H9 (cell line): ENCODE measurements around the gene ABCB1. TPM values are rescaled to one million over a fixed set of nuclear protein-coding genes. Genes with fewer than 3 reads are reported as not detected.
A peak's percentile ranks its signal among the peaks of the same experiment; 100 is the strongest.

Experiments used
- DNase-seq: peaks from one replicate; pipeline ENCODE4 v3.0.0-alpha.2; 2017
- H2AFZ ChIP-seq: one replicate; pipeline ENCODE4 v1.6.1; 2013; ENCODE audit warnings: mild to moderate bottlenecking, low read length, control low read depth, moderate library complexity
- H2AK5ac ChIP-seq: 2 replicates; pipeline ENCODE4 v1.6.1; 2013; ENCODE audit warnings: low read length, control low read depth, mixed read lengths; ENCODE audit not compliant: insufficient read length
- H2BK120ac ChIP-seq: one replicate; pipeline ENCODE4 v1.6.1; 2013; ENCODE audit warnings: low read depth, mild to moderate bottlenecking, low read length, control low read depth, inconsistent platforms; ENCODE audit not compliant: poor library complexity, severe bottlenecking
- H2BK12ac ChIP-seq: 2 replicates; pipeline ENCODE4 v1.6.1; 2013; ENCODE audit warnings: low read length, control low read depth, mixed read lengths, low read depth; ENCODE audit not compliant: insufficient read length
- H2BK15ac ChIP-seq: 2 replicates; pipeline ENCODE4 v1.6.1; 2013; ENCODE audit warnings: low read depth, low read length, control low read depth
- H2BK20ac ChIP-seq: one replicate; pipeline ENCODE4 v1.6.1; 2013; ENCODE audit warnings: low read depth, mild to moderate bottlenecking, low read length, control low read depth, inconsistent platforms; ENCODE audit not compliant: poor library complexity, severe bottlenecking
- H2BK5ac ChIP-seq: 2 replicates; pipeline ENCODE4 v1.6.1; 2013; ENCODE audit warnings: low read length, control low read depth, mixed read lengths; ENCODE audit not compliant: insufficient read length
- H3K14ac ChIP-seq: 2 replicates; pipeline ENCODE4 v1.6.1; 2013; ENCODE audit warnings: low read length, control low read depth; ENCODE audit not compliant: insufficient read depth
- H3K18ac ChIP-seq: 2 replicates; pipeline ENCODE4 v1.6.1; 2013; ENCODE audit warnings: low read depth, mild to moderate bottlenecking, mixed read lengths, low read length, control low read depth; ENCODE audit not compliant: insufficient read length
- H3K23ac ChIP-seq: 2 replicates; pipeline ENCODE4 v1.6.1; 2013; ENCODE audit warnings: low read length, control low read depth, mixed read lengths, low read depth; ENCODE audit not compliant: insufficient read length
- H3K23me2 ChIP-seq: 2 replicates; pipeline ENCODE4 v1.6.1; 2013; ENCODE audit warnings: low read depth, mild to moderate bottlenecking, mixed read lengths, low read length, control low read depth; ENCODE audit not compliant: insufficient read length, poor library complexity, severe bottlenecking
- H3K27ac ChIP-seq: 2 replicates; pipeline ENCODE4 v1.5.1; 2013; ENCODE audit warnings: low read length, control low read depth, mixed read lengths, low read depth; ENCODE audit not compliant: insufficient read length
- H3K27me3 ChIP-seq: 2 replicates; pipeline ENCODE4 v1.6.1; 2013; ENCODE audit warnings: low read length, control low read depth, inconsistent platforms; ENCODE audit not compliant: insufficient read depth
- H3K4ac ChIP-seq: 2 replicates; pipeline ENCODE4 v1.6.1; 2013; ENCODE audit warnings: low read depth, mild to moderate bottlenecking, control low read depth, inconsistent platforms, low read length, moderate library complexity
- H3K4me1 ChIP-seq: 2 replicates; pipeline ENCODE4 v1.6.1; 2013; ENCODE audit warnings: low read length, control low read depth, inconsistent platforms; ENCODE audit not compliant: insufficient read depth
- H3K4me2 ChIP-seq: 2 replicates; pipeline ENCODE4 v1.6.1; 2013; ENCODE audit warnings: low read length, control low read depth, mixed read lengths; ENCODE audit not compliant: insufficient read length, insufficient read depth
- H3K56ac ChIP-seq: 2 replicates; pipeline ENCODE4 v1.6.1; 2013; ENCODE audit warnings: low read depth, mild to moderate bottlenecking, mixed read lengths, low read length, control low read depth; ENCODE audit not compliant: insufficient read length
- H3K79me1 ChIP-seq: 2 replicates; pipeline ENCODE4 v1.6.1; 2013; ENCODE audit warnings: low read depth, mild to moderate bottlenecking, moderate library complexity, low read length, control low read depth, inconsistent platforms; ENCODE audit not compliant: insufficient read depth, poor library complexity, severe bottlenecking
- H3K79me2 ChIP-seq: 2 replicates; pipeline ENCODE4 v1.6.1; 2013; ENCODE audit warnings: low read length, control low read depth, inconsistent platforms; ENCODE audit not compliant: insufficient read depth
- H3K9ac ChIP-seq: 2 replicates; pipeline ENCODE4 v1.6.1; 2013; ENCODE audit warnings: low read length, control low read depth, mixed read lengths; ENCODE audit not compliant: insufficient read length; ENCODE audit errors: extremely low read depth
- H3K9me3 ChIP-seq: one replicate; pipeline ENCODE4 v1.6.1; 2013; ENCODE audit warnings: low read depth, low read length, inconsistent platforms; ENCODE audit not compliant: control insufficient read depth
- H3T11ph ChIP-seq: one replicate; pipeline ENCODE4 v1.6.1; 2013; ENCODE audit warnings: mild to moderate bottlenecking, low read length, control low read depth, inconsistent platforms
- H4K20me1 ChIP-seq: one replicate; pipeline ENCODE4 v1.6.1; 2013; ENCODE audit not compliant: control insufficient read depth, insufficient read length, insufficient read depth
- H4K5ac ChIP-seq: 2 replicates; pipeline ENCODE4 v1.6.1; 2013; ENCODE audit warnings: low read depth, mild to moderate bottlenecking, mixed read lengths, low read length, control low read depth; ENCODE audit not compliant: insufficient read length
- H4K8ac ChIP-seq: replicated peaks from 2 replicates; pipeline ENCODE4 v1.6.1; 2013; ENCODE audit warnings: low read length, control low read depth, mixed read lengths, low read depth; ENCODE audit not compliant: insufficient read length
- H4K91ac ChIP-seq: 2 replicates; pipeline ENCODE4 v1.6.1; 2013; ENCODE audit warnings: low read depth, mild to moderate bottlenecking, moderate library complexity, mixed read lengths, low read length, control low read depth; ENCODE audit not compliant: insufficient read length
- H3K27ac Mint-ChIP-seq, 3 experiments: 2 replicates in 2 of 3; 3 replicates in 1 of 3; pipeline ENCODE4 v1.8.0; 2020 to 2021; ENCODE audit warnings: mixed read lengths in 3 of 3, mild to moderate bottlenecking in 1 of 3, moderate library complexity in 1 of 3
- H3K27me3 Mint-ChIP-seq: 2 replicates; pipeline ENCODE4 v1.8.0; 2021; ENCODE audit warnings: low read depth, mild to moderate bottlenecking, moderate library complexity, mixed read lengths
- H3K36me3 Mint-ChIP-seq, 3 experiments: 2 replicates in 2 of 3; 3 replicates in 1 of 3; pipeline ENCODE4 v1.8.0; 2020 to 2021; ENCODE audit warnings: low read depth in 3 of 3, mixed read lengths in 3 of 3; ENCODE audit not compliant: insufficient read depth in 1 of 3
- H3K4me1 Mint-ChIP-seq, 2 experiments: 2 replicates each; pipeline ENCODE4 v1.8.0; 2020; ENCODE audit warnings: mixed read lengths in 2 of 2
- H3K4me3 Mint-ChIP-seq, 2 experiments: 2 replicates in 1 of 2; 3 replicates in 1 of 2; pipeline ENCODE4 v1.8.0; 2020 to 2021; ENCODE audit warnings: mild to moderate bottlenecking in 2 of 2, mixed read lengths in 2 of 2, moderate library complexity in 1 of 2
- H3K9me3 Mint-ChIP-seq, 2 experiments: 2 replicates in 1 of 2; 3 replicates in 1 of 2; pipeline ENCODE4 v1.8.0; 2020; ENCODE audit warnings: mild to moderate bottlenecking in 2 of 2, mixed read lengths in 2 of 2, moderate library complexity in 1 of 2
- whole genome bisulfite sequencing: extraction: QIAGEN DNeasy Blood & Tissue Kit; methylation state at CpG from one replicate; pipeline ENCODE4 v1.1.7; 2013; ENCODE audit warnings: missing lambda C conversion rate, low lambda C conversion rate, mixed read lengths; ENCODE audit not compliant: insufficient read length; ENCODE audit errors: extremely low coverage; 5-methylcytosine and 5-hydroxymethylcytosine counted together
- total RNA-seq: library from RNA; stranded (reverse); gene quantifications from 2 replicates; pipeline ENCODE4 v1.2.1, GENCODE V29; 2021
- TF ChIP-seq, protein P1 (sequence below): fragments of 200-600 bp; sonication (generic); conservative IDR thresholded peaks from 3 replicates; pipeline ENCODE4 v1.8.0; 2021; ENCODE audit warnings: antibody characterized with exemption, mild to moderate bottlenecking

Gene ABCB1
- total RNA-seq, 1 experiment from 2014 or later: 0.33 TPM

DNA sequence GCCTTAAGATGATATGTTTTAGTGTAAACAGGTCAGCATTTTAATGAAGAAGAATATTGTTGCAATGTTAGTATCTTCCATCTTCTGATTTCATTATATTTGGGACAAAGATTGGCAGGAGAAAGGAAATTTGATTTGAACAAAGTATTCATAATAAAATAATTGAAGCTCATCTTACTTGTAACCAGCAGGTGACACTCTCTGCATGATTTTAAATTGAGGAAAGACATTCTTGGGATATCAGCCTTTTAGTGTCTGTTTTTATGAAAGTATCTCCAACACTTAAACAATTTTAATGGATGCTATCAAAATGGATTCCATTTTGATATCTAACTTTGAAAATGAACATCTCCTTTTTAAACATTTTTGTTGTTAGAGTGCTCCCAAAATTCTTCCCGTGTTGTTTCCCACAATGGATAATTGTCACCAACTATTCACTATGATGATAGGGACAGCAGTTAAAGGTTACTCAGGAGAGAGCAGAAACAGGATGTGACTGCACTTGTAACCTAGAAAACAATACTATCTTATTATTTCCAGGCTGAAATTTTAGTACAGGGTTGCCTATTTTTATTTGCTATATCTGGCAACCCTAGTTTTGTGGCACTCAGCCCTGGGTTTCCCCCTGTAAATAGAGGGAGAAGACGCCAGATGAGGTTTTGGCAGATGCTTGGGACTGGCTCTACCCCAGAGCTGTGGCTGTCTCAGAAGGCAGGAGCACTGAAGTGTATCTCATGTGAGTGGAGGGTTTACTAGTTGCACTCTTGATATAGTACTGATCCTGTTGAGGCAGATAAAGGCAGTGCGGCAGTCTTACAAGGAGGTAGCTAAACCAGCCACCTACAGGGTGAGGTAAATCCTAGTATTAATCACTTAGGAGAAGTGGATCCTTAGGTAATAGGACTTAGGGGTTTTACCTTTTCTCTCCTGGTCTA is 94.2 kb downstream of the ABCB1 start:
- H3K36me3 Mint-ChIP-seq: no peaks in the 10 kb centered on the region

More for the DNA sequence above, 94.2 kb downstream of the ABCB1 start:
- Histone ChIP-seq H2AK5ac (no peak overlapping the region), H2BK20ac (no peak overlapping the region), H3K4me1 (no peaks in the 10 kb centered on the region), H4K20me1 (no peaks in the 10 kb centered on the region), H3K9ac (no peak overlapping the region), H3K56ac (no peak overlapping the region), H3K9me3 (no peaks in the 10 kb centered on the region), H3K27ac (no peak overlapping the region), H2BK12ac (no peak overlapping the region), H2BK15ac (no peak overlapping the region), H3T11ph (no peak overlapping the region), H2BK120ac (no peak overlapping the region), H3K4ac (no peak overlapping the region), H3K27me3 (no peaks in the 10 kb centered on the region), H3K23me2 (no peaks in the 10 kb centered on the region), H2BK5ac (no peak overlapping the region), H4K8ac (no peak overlapping the region), H3K14ac (no peak overlapping the region), H3K23ac (no peak overlapping the region), H3K4me2 (no peak overlapping the region), H3K18ac (no peak overlapping the region), H3K79me2 (no peaks in the 10 kb centered on the region), H4K91ac (no peak overlapping the region), H3K79me1 (no peaks in the 10 kb centered on the region), H4K5ac (no peak overlapping the region), H2AFZ (no peak overlapping the region)
- WGBS: no CpG with 5 or more reads among the region's 3 CpGs
- Mint-ChIP-seq H3K4me1 (peaks cover 3 to 6% of the 10 kb centered on the region in 2 experiments; a peak in 3 of 4 replicates), H3K9me3 (no peaks in the 10 kb centered on the region), H3K4me3 (no peak overlapping the region), H3K27me3 (no peaks in the 10 kb centered on the region), H3K27ac (no peak overlapping the region)
- DNase-seq: no peak
- TF ChIP-seq, protein P1, sequence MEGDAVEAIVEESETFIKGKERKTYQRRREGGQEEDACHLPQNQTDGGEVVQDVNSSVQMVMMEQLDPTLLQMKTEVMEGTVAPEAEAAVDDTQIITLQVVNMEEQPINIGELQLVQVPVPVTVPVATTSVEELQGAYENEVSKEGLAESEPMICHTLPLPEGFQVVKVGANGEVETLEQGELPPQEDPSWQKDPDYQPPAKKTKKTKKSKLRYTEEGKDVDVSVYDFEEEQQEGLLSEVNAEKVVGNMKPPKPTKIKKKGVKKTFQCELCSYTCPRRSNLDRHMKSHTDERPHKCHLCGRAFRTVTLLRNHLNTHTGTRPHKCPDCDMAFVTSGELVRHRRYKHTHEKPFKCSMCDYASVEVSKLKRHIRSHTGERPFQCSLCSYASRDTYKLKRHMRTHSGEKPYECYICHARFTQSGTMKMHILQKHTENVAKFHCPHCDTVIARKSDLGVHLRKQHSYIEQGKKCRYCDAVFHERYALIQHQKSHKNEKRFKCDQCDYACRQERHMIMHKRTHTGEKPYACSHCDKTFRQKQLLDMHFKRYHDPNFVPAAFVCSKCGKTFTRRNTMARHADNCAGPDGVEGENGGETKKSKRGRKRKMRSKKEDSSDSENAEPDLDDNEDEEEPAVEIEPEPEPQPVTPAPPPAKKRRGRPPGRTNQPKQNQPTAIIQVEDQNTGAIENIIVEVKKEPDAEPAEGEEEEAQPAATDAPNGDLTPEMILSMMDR: peak; percentile 52; the same call in 2 of the 3 replicates
